ENCODE data around the gene PLXND1.

The PLXND1 gene

GRCh38 chr3:129633751-129634481, 27.4 kb upstream of the PLXND1 start:
- Mint-ChIP-seq H3K9me3 (ENCODE audit: low read depth) (no peaks in the 10 kb centered on the region), H3K27ac (no peak overlapping the region), H3K4me1 (ENCODE audit: low read depth) (no peaks in the 10 kb centered on the region), H3K36me3 (no peaks in the 10 kb centered on the region), H3K4me3 (no peak overlapping the region), H3K27me3 (no peaks in the 10 kb centered on the region)

- Mint-ChIP-seq H3K4me1 (ENCODE audit: low read depth) (peaks cover 3% of the 10 kb centered on the region), H3K9me3 (ENCODE audit: low read depth) (no peaks in the 10 kb centered on the region), H3K27me3 (no peaks in the 10 kb centered on the region), H3K36me3 (no peaks in the 10 kb centered on the region), H3K27ac (no peak overlapping the region), H3K4me3 (no peak overlapping the region)
Observed at GRCh38 chr3:129632977-129633376, 26.5 kb upstream of the PLXND1 start.

- H3K27ac Mint-ChIP-seq = no peak overlapping the region
- H3K36me3 Mint-ChIP-seq = no peaks in the 10 kb centered on the region
- no peaks in the 10 kb centered on the region for H3K9me3 Mint-ChIP-seq (ENCODE audit: low read depth)
Observed at GRCh38 chr3:129632556-129632955, 26.1 kb upstream of the PLXND1 start.

GRCh38 chr3:129632056-129632455, 25.6 kb upstream of the PLXND1 start:
- Mint-ChIP-seq H3K36me3 (no peaks in the 10 kb centered on the region), H3K27me3 (no peaks in the 10 kb centered on the region), H3K9me3 (ENCODE audit: low read depth) (no peaks in the 10 kb centered on the region), H3K4me3 (no peak overlapping the region), H3K4me1 (ENCODE audit: low read depth) (peaks cover 12% of the 10 kb centered on the region), H3K27ac (no peak overlapping the region)

More at GRCh38 chr3:129632556-129632955, 26.1 kb upstream of the PLXND1 start:
- H3K27me3 Mint-ChIP-seq = no peaks in the 10 kb centered on the region
- H3K4me1 Mint-ChIP-seq (ENCODE audit: low read depth) = peaks cover 7% of the 10 kb centered on the region
- H3K4me3 Mint-ChIP-seq = no peak overlapping the region

GRCh38 chr3:129629011-129629410, 22.5 kb upstream of the PLXND1 start:
- H3K27ac Mint-ChIP-seq = no peak overlapping the region
- H3K4me3 Mint-ChIP-seq = no peak overlapping the region
- no peaks in the 10 kb centered on the region for H3K36me3 Mint-ChIP-seq

GRCh38 chr3:129628169-129628522, 21.7 kb upstream of the PLXND1 start:
- Mint-ChIP-seq H3K9me3 (ENCODE audit: low read depth) (no peaks in the 10 kb centered on the region), H3K4me3 (peak overlapping the region; percentile 90), H3K4me1 (ENCODE audit: low read depth) (peaks cover 16% of the 10 kb centered on the region), H3K27me3 (no peaks in the 10 kb centered on the region), H3K27ac (peak overlapping the region; percentile 7), H3K36me3 (no peaks in the 10 kb centered on the region)

More at GRCh38 chr3:129629011-129629410, 22.5 kb upstream of the PLXND1 start:
- Mint-ChIP-seq H3K27me3 (no peaks in the 10 kb centered on the region), H3K4me1 (ENCODE audit: low read depth) (peaks cover 16% of the 10 kb centered on the region), H3K9me3 (ENCODE audit: low read depth) (no peaks in the 10 kb centered on the region)

GRCh38 chr3:129627350-129628168, 21.1 kb upstream of the PLXND1 start:
- Mint-ChIP-seq H3K9me3 (ENCODE audit: low read depth) (no peaks in the 10 kb centered on the region), H3K4me3 (peak overlapping the region; percentile 90), H3K36me3 (no peaks in the 10 kb centered on the region), H3K4me1 (ENCODE audit: low read depth) (peaks cover 16% of the 10 kb centered on the region), H3K27ac (peak overlapping the region; percentile 85), H3K27me3 (no peaks in the 10 kb centered on the region)

- Mint-ChIP-seq H3K27ac (peak overlapping the region; percentile 85), H3K36me3 (no peaks in the 10 kb centered on the region), H3K9me3 (ENCODE audit: low read depth) (no peaks in the 10 kb centered on the region), H3K4me1 (ENCODE audit: low read depth) (peaks cover 16% of the 10 kb centered on the region), H3K4me3 (peak overlapping the region; percentile 90), H3K27me3 (no peaks in the 10 kb centered on the region)
Observed at GRCh38 chr3:129626744-129627349, 20.4 kb upstream of the PLXND1 start.

GRCh38 chr3:129625072-129625874, 18.8 kb upstream of the PLXND1 start:
- H3K36me3 Mint-ChIP-seq = no peaks in the 10 kb centered on the region
- H3K27ac Mint-ChIP-seq = no peak overlapping the region
- H3K27me3 Mint-ChIP-seq = peaks cover 3% of the 10 kb centered on the region
- H3K4me1 Mint-ChIP-seq (ENCODE audit: low read depth) = peaks cover 16% of the 10 kb centered on the region
- peak overlapping the region; percentile 72 for H3K4me3 Mint-ChIP-seq
- no peaks in the 10 kb centered on the region for H3K9me3 Mint-ChIP-seq (ENCODE audit: low read depth)

- H3K4me1 Mint-ChIP-seq (ENCODE audit: low read depth) = peaks cover 16% of the 10 kb centered on the region
- no peaks in the 10 kb centered on the region for H3K9me3 Mint-ChIP-seq (ENCODE audit: low read depth)
- H3K27ac Mint-ChIP-seq = no peak overlapping the region
- H3K27me3 Mint-ChIP-seq = peaks cover 3% of the 10 kb centered on the region
- H3K36me3 Mint-ChIP-seq = no peaks in the 10 kb centered on the region
- no peak overlapping the region for H3K4me3 Mint-ChIP-seq
Observed at GRCh38 chr3:129624347-129625071, 18.0 kb upstream of the PLXND1 start.

- H3K9me3 Mint-ChIP-seq (ENCODE audit: low read depth) = no peaks in the 10 kb centered on the region
- H3K36me3 Mint-ChIP-seq = no peaks in the 10 kb centered on the region
- peaks cover 4% of the 10 kb centered on the region for H3K27me3 Mint-ChIP-seq
- peaks cover 18% of the 10 kb centered on the region for H3K4me1 Mint-ChIP-seq (ENCODE audit: low read depth)
- H3K27ac Mint-ChIP-seq = no peak overlapping the region
- H3K4me3 Mint-ChIP-seq = no peak overlapping the region
Observed at GRCh38 chr3:129623447-129624118, 17.1 kb upstream of the PLXND1 start.

- Mint-ChIP-seq H3K9me3 (ENCODE audit: low read depth) (no peaks in the 10 kb centered on the region), H3K4me3 (no peak overlapping the region), H3K27ac (no peak overlapping the region), H3K27me3 (peaks cover 6% of the 10 kb centered on the region), H3K36me3 (no peaks in the 10 kb centered on the region), H3K4me1 (ENCODE audit: low read depth) (peaks cover 17% of the 10 kb centered on the region)
Observed at GRCh38 chr3:129622933-129623332, 16.5 kb upstream of the PLXND1 start.

- H3K4me1 Mint-ChIP-seq (ENCODE audit: low read depth) = peaks cover 11% of the 10 kb centered on the region
- no peak overlapping the region for H3K4me3 Mint-ChIP-seq
- H3K9me3 Mint-ChIP-seq (ENCODE audit: low read depth) = no peaks in the 10 kb centered on the region
- H3K27ac Mint-ChIP-seq = no peak overlapping the region
- peaks cover 6% of the 10 kb centered on the region for H3K27me3 Mint-ChIP-seq
- no peaks in the 10 kb centered on the region for H3K36me3 Mint-ChIP-seq
Observed at GRCh38 chr3:129622226-129622874, 15.9 kb upstream of the PLXND1 start.
